GM21737 (cell line): Measurements from ENCODE around the gene DUS4L.

Experiments
- ATAC-seq: cut with Tn5 transposase; IDR thresholded peaks from one replicate; pipeline ENCODE4 v1.9.1; 2021; ENCODE audit warnings: mild to moderate bottlenecking, moderate library complexity; ENCODE audit not compliant: unreplicated experiment

Gene DUS4L

GRCh38 chr7:107613439-107613838 lies 49.7 kb downstream of the DUS4L start:
- ATAC-seq = no peak

GRCh38 chr7:107613948-107614347 lies 50.2 kb downstream of the DUS4L start:
- no peak for ATAC-seq

GRCh38 chr7:107614425-107614824 lies 50.7 kb downstream of the DUS4L start:
- no peak for ATAC-seq

GRCh38 chr7:107615910-107616680 lies 52.3 kb downstream of the DUS4L start:
- ATAC-seq = no peak

- ATAC-seq = no peak
These were observed 58.7 kb downstream of the DUS4L start for GRCh38 chr7:107622429-107622828.

- no peak for ATAC-seq
These were observed 59.1 kb downstream of the DUS4L start for GRCh38 chr7:107622894-107623293.

GRCh38 chr7:107627002-107627401 lies 63.2 kb downstream of the DUS4L start:
- no peak for ATAC-seq
